ENCODE results near the gene TBC1D14.

GRCh38 chr4:6900181-6900812 lies 9.3 kb upstream of the TBC1D14 start:
- TF ChIP-seq CTCF (IDR thresholded peaks at IDR 0.05), result no peak
- no peak for TF ChIP-seq POLR2AphosphoS5 (IDR thresholded peaks at IDR 0.05; ENCODE audit: low read depth, low read length)
- TF ChIP-seq SIN3A (IDR thresholded peaks at IDR 0.05; ENCODE audit: borderline replicate concordance, insufficient read depth, low read depth, low read length), result no peak
